ENCODE results near the gene MVB12B.

DNA sequence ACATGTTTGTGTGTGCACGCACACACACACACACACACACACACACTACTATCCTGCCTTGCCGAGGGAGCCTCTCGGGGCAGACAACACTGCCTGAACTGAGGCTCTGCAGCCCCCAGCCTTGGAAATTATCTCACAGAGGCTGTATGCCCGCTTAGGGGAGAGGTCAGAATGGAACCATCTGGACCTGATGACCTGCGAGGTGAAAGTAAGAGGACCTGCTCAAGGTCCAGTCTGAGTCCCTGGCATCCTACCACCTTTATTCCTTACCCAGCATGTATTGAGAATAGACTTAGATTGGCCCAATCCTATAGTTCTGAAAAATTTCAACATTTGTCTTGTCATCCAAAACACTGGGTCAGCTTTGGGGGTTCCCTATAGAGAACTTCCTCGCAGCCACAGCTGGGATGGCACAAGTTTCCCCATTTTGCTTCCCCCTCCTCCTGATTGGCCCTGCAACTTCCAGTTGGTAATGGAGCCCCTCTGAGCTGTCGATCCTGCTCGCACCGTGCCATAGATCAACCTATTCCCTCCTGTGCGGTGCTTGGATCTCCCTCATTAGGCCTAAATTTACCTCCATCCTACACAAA, 10.2 kb downstream of the MVB12B start:
- TF ChIP-seq, protein P1, sequence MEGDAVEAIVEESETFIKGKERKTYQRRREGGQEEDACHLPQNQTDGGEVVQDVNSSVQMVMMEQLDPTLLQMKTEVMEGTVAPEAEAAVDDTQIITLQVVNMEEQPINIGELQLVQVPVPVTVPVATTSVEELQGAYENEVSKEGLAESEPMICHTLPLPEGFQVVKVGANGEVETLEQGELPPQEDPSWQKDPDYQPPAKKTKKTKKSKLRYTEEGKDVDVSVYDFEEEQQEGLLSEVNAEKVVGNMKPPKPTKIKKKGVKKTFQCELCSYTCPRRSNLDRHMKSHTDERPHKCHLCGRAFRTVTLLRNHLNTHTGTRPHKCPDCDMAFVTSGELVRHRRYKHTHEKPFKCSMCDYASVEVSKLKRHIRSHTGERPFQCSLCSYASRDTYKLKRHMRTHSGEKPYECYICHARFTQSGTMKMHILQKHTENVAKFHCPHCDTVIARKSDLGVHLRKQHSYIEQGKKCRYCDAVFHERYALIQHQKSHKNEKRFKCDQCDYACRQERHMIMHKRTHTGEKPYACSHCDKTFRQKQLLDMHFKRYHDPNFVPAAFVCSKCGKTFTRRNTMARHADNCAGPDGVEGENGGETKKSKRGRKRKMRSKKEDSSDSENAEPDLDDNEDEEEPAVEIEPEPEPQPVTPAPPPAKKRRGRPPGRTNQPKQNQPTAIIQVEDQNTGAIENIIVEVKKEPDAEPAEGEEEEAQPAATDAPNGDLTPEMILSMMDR (IDR thresholded peaks at IDR 0.05): no peak
- no peak for TF ChIP-seq ZFX (IDR thresholded peaks at IDR 0.05; ENCODE audit: borderline replicate concordance)

Data from 22Rv1 (cell line).